H7 (cell line): ENCODE measurements around the gene S100A4. TPM values are rescaled to one million over a fixed set of nuclear protein-coding genes. Genes with fewer than 3 reads are reported as not detected.

Experiments
- DNase-seq: peaks from one replicate; pipeline ENCODE4 v3.0.0; 2012
- H3K27me3 ChIP-seq: 2 replicates; pipeline ENCODE4 v1.6.0; 2011; ENCODE audit warnings: mild to moderate bottlenecking, low read length; ENCODE audit not compliant: control insufficient read depth, insufficient read depth
- H3K36me3 ChIP-seq: replicated peaks from 2 replicates; pipeline ENCODE4 v1.5.1; 2011; ENCODE audit warnings: low read length; ENCODE audit not compliant: control insufficient read depth, insufficient read depth
- H3K4me3 ChIP-seq: 2 replicates; pipeline ENCODE4 v1.5.1; 2011; ENCODE audit warnings: low read depth, mild to moderate bottlenecking, control low read depth, low read length, moderate library complexity; ENCODE audit not compliant: insufficient read depth
- total RNA-seq: library from RNA; depleted of rRNA; stranded (reverse); fragments of >200 nt; shearing (Covaris generic); gene quantifications from 2 replicates; pipeline ENCODE4 v1.2.3, GENCODE V29; 2014; rRNA removed

S100A4 gene
- total RNA-seq, 1 experiment from 2014 or later: 17.3 TPM

- DNase-seq: no peak
- Histone ChIP-seq H3K27me3 (peaks cover 1% of the 10 kb centered on the region; the same call in 1 of the 2 replicates), H3K4me3 (no peak overlapping the region), H3K36me3 (no peaks in the 10 kb centered on the region)
These were observed 38.7 kb downstream of the S100A4 start for GRCh38 chr1:153506831-153507413.

GRCh38 chr1:153506386-153506785, 39.2 kb downstream of the S100A4 start:
- Histone ChIP-seq H3K27me3 (no peaks in the 10 kb centered on the region; the same call in 1 of the 2 replicates), H3K4me3 (no peak overlapping the region), H3K36me3 (no peaks in the 10 kb centered on the region)
- DNase-seq: no peak

GRCh38 chr1:153505576-153505975, 40.0 kb downstream of the S100A4 start:
- Histone ChIP-seq H3K27me3 (no peaks in the 10 kb centered on the region; the same call in 1 of the 2 replicates), H3K36me3 (no peaks in the 10 kb centered on the region), H3K4me3 (no peak overlapping the region)
- no peak for DNase-seq

- no peak for DNase-seq
- no peaks in the 10 kb centered on the region for H3K36me3 ChIP-seq
- no peaks in the 10 kb centered on the region; the same call in 1 of the 2 replicates for H3K27me3 ChIP-seq
- no peak overlapping the region for H3K4me3 ChIP-seq
These were observed 41.8 kb downstream of the S100A4 start for GRCh38 chr1:153503766-153504165.

- H3K4me3 ChIP-seq: no peak overlapping the region
- no peaks in the 10 kb centered on the region for H3K36me3 ChIP-seq
- DNase-seq: no peak
- no peaks in the 10 kb centered on the region; the same call in 1 of the 2 replicates for H3K27me3 ChIP-seq
These were observed 46.9 kb downstream of the S100A4 start for GRCh38 chr1:153498746-153499145.

GRCh38 chr1:153495536-153495935, 50.1 kb downstream of the S100A4 start:
- DNase-seq: no peak
- H3K4me3 ChIP-seq: no peak overlapping the region

GRCh38 chr1:153494976-153495535, 50.5 kb downstream of the S100A4 start:
- no peaks in the 10 kb centered on the region for H3K36me3 ChIP-seq
- no peak overlapping the region for H3K4me3 ChIP-seq
- DNase-seq: peak; percentile 88
- H3K27me3 ChIP-seq: no peaks in the 10 kb centered on the region

More at GRCh38 chr1:153495536-153495935, 50.1 kb downstream of the S100A4 start:
- Histone ChIP-seq H3K36me3 (no peaks in the 10 kb centered on the region), H3K27me3 (no peaks in the 10 kb centered on the region)

Other genes with a start within 250 kb of the S100A4 start
- not detected in 2 replicates for gene PGLYRP3, start 232.9 kb downstream of the S100A4 start, total RNA-seq
- not detected in 2 replicates for gene PGLYRP4, start 197.0 kb downstream of the S100A4 start, total RNA-seq
- gene S100A9, start 188.0 kb downstream of the S100A4 start, total RNA-seq: not detected in 2 replicates
- not detected in 2 replicates for gene S100A12, start 170.2 kb downstream of the S100A4 start, total RNA-seq
- not detected in 2 replicates for gene S100A8, start 154.7 kb downstream of the S100A4 start, total RNA-seq
- not detected in 2 replicates for gene S100A7A, start 129.3 kb downstream of the S100A4 start, total RNA-seq
- not detected in 2 replicates for gene S100A7, start 85.2 kb downstream of the S100A4 start, total RNA-seq
- 1.3 and 1.4 TPM in 2 replicates for gene S100A6, start 9.8 kb downstream of the S100A4 start, total RNA-seq
- not detected in 2 replicates for gene S100A5, start 4.9 kb downstream of the S100A4 start, total RNA-seq
- gene S100A3, start 3.5 kb upstream of the S100A4 start, total RNA-seq: 0.30 and 0.31 TPM in 2 replicates
- gene S100A2, start 20.0 kb upstream of the S100A4 start, total RNA-seq: 0.94 TPM in 1 of 2 replicates, not detected in the other
- gene S100A16, start 67.3 kb upstream of the S100A4 start, total RNA-seq: 34.5 and 89.0 TPM in 2 replicates
- gene S100A14, start 70.5 kb upstream of the S100A4 start, total RNA-seq: 1.8 and 2.0 TPM in 2 replicates
- gene S100A13, start 81.7 kb upstream of the S100A4 start, total RNA-seq: 80.8 and 93.2 TPM in 2 replicates
- gene S100A1, start 82.6 kb upstream of the S100A4 start, total RNA-seq: 0.63 and 0.80 TPM in 2 replicates
- 63.8 and 67.0 TPM in 2 replicates for gene CHTOP, start 88.3 kb upstream of the S100A4 start, total RNA-seq
- gene SNAPIN, start 112.9 kb upstream of the S100A4 start, total RNA-seq: 48.3 and 48.5 TPM in 2 replicates
- gene ILF2, start 125.2 kb upstream of the S100A4 start, total RNA-seq: 624 and 716 TPM in 2 replicates
- 8.7 and 10.7 TPM in 2 replicates for gene NPR1, start 132.9 kb upstream of the S100A4 start, total RNA-seq
- 58.3 and 66.6 TPM in 2 replicates for gene INTS3, start 182.2 kb upstream of the S100A4 start, total RNA-seq
- 44.7 and 48.9 TPM in 2 replicates for gene SLC27A3, start 229.6 kb upstream of the S100A4 start, total RNA-seq